Measurements from ENCODE around the gene PKD1.

DNA sequence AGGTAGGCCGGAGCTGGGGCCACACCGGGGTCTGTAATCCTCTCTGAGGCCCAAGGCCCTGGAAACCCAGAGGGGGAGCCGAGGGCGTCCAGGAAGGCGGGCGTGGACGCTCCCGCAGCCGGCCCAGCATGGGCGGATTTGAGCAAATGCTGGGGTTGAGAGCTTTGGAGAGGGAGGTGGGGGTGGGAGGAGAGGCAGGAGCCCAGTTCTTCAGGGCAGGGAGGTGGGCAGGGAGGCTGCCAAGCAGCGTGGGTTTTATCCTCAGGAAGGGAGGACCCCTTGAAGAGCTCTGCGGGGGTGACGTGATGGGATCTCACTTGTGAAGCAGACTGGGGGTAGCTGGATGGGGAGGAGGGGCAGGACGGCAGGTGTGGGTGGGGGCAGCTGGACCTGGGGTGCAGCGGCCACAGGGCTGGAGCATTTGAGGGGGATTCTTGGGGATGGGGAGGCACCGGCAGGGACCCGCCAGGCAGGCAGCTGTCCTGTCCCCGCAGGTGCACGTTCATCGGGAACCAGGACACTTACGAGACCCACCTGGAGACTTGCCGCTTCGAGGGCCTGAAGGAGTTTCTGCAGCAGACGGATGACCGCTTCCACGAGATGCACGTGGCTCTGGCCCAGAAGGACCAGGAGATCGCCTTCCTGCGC is 37.1 kb upstream of the PKD1 start:
- TF ChIP-seq POLR2AphosphoS5 (IDR thresholded peaks at IDR 0.05; ENCODE audit: low read depth, low read length) (no peak), FOXP2 (optimal IDR thresholded peaks at IDR 0.05; ENCODE audit: borderline replicate concordance, extremely low read depth, extremely low read length, insufficient read depth) (no peak)
- TF ChIP-seq, protein P1, sequence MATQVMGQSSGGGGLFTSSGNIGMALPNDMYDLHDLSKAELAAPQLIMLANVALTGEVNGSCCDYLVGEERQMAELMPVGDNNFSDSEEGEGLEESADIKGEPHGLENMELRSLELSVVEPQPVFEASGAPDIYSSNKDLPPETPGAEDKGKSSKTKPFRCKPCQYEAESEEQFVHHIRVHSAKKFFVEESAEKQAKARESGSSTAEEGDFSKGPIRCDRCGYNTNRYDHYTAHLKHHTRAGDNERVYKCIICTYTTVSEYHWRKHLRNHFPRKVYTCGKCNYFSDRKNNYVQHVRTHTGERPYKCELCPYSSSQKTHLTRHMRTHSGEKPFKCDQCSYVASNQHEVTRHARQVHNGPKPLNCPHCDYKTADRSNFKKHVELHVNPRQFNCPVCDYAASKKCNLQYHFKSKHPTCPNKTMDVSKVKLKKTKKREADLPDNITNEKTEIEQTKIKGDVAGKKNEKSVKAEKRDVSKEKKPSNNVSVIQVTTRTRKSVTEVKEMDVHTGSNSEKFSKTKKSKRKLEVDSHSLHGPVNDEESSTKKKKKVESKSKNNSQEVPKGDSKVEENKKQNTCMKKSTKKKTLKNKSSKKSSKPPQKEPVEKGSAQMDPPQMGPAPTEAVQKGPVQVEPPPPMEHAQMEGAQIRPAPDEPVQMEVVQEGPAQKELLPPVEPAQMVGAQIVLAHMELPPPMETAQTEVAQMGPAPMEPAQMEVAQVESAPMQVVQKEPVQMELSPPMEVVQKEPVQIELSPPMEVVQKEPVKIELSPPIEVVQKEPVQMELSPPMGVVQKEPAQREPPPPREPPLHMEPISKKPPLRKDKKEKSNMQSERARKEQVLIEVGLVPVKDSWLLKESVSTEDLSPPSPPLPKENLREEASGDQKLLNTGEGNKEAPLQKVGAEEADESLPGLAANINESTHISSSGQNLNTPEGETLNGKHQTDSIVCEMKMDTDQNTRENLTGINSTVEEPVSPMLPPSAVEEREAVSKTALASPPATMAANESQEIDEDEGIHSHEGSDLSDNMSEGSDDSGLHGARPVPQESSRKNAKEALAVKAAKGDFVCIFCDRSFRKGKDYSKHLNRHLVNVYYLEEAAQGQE (IDR thresholded peaks at IDR 0.05; ENCODE audit: insufficient read depth in 1 of 2, low read depth in 2 of 2, low read length in 2 of 2), result no peak

Measured in PFSK-1 (cell line).